Large intestine (tissue), 3 donors: ENCODE measurements around the gene TCL1B. TPM values are rescaled to one million over a fixed set of nuclear protein-coding genes. Genes with fewer than 3 reads are reported as not detected.

Experiments used
- DNase-seq, 2 donors: peaks; one replicate each; pipeline versions ENCODE4 v3.0.0 to v3.0.0-alpha.2; 2013
- H3K27ac ChIP-seq: one replicate; pipeline ENCODE4 v1.5.1; 2013; ENCODE audit warnings: low read length
- H3K27me3 ChIP-seq: 2 replicates; pipeline ENCODE4 v1.6.1; 2013; ENCODE audit warnings: low read length; ENCODE audit not compliant: control insufficient read depth, insufficient read depth
- H3K36me3 ChIP-seq: 2 replicates; pipeline ENCODE4 v1.6.1; 2013; ENCODE audit warnings: low read length; ENCODE audit not compliant: control insufficient read depth, insufficient read depth
- H3K4me1 ChIP-seq: one replicate; pipeline ENCODE4 v1.6.1; 2013; ENCODE audit warnings: low read length; ENCODE audit not compliant: control insufficient read depth, insufficient read depth
- H3K4me3 ChIP-seq: one replicate; pipeline ENCODE4 v1.5.1; 2013; ENCODE audit warnings: low read length
- H3K9me3 ChIP-seq: one replicate; pipeline ENCODE4 v1.6.1; 2013; ENCODE audit warnings: mild to moderate bottlenecking, low read depth, low read length, moderate library complexity; ENCODE audit not compliant: control insufficient read depth
- WGBS: methylation state at CpG from one replicate; pipeline ENCODE4 v1.1.5; 2013; ENCODE audit warnings: low lambda C conversion rate; ENCODE audit not compliant: insufficient coverage; 5-methylcytosine and 5-hydroxymethylcytosine counted together
- polyA plus RNA-seq: library from polyadenylated mRNA; unstranded; fragments of 120-200 nt; gene quantifications from one replicate; pipeline ENCODE4 v1.2.1, GENCODE V29; 2013

Gene TCL1B
- polyA plus RNA-seq, 1 donor, result 0.03 TPM

- DNase-seq, result no peak
- H3K27me3 ChIP-seq, result peaks cover 20% of the 10 kb centered on the region
- H3K36me3 ChIP-seq, result no peaks in the 10 kb centered on the region
- no peak overlapping the region for H3K27ac ChIP-seq
- WGBS, result 33% methylated on average over 1 of the region's 3 CpGs
- H3K4me3 ChIP-seq, result no peak overlapping the region
- no peaks in the 10 kb centered on the region for H3K9me3 ChIP-seq
- no peaks in the 10 kb centered on the region for H3K4me1 ChIP-seq
These were observed 19.0 kb upstream of the TCL1B start for GRCh38 chr14:95667249-95667693.

GRCh38 chr14:95668235-95668772, 17.9 kb upstream of the TCL1B start:
- Histone ChIP-seq H3K4me3 (no peak overlapping the region), H3K27ac (no peak overlapping the region), H3K36me3 (no peaks in the 10 kb centered on the region), H3K27me3 (peaks cover 18% of the 10 kb centered on the region), H3K9me3 (no peaks in the 10 kb centered on the region), H3K4me1 (no peaks in the 10 kb centered on the region)
- WGBS, result no CpG with 5 or more reads among the region's 10 CpGs
- DNase-seq, result no peak

- Histone ChIP-seq H3K9me3 (no peaks in the 10 kb centered on the region), H3K4me3 (no peak overlapping the region), H3K4me1 (no peaks in the 10 kb centered on the region), H3K27ac (no peak overlapping the region), H3K36me3 (no peaks in the 10 kb centered on the region), H3K27me3 (peaks cover 4% of the 10 kb centered on the region)
- WGBS, result no CpG with 5 or more reads among the region's 4 CpGs
- no peak for DNase-seq
These were observed 11.6 kb upstream of the TCL1B start for GRCh38 chr14:95674613-95675012.

- Histone ChIP-seq H3K9me3 (no peaks in the 10 kb centered on the region), H3K4me1 (no peaks in the 10 kb centered on the region)
- no peak for DNase-seq
These were observed 10.7 kb upstream of the TCL1B start for GRCh38 chr14:95675486-95675885.

GRCh38 chr14:95677179-95677835, 8.9 kb upstream of the TCL1B start:
- Histone ChIP-seq H3K27me3 (no peaks in the 10 kb centered on the region), H3K9me3 (no peaks in the 10 kb centered on the region), H3K4me3 (no peak overlapping the region), H3K4me1 (no peaks in the 10 kb centered on the region), H3K27ac (no peak overlapping the region), H3K36me3 (no peaks in the 10 kb centered on the region)
- no peak for DNase-seq
- WGBS, result no CpG with 5 or more reads among the region's 4 CpGs

More at GRCh38 chr14:95675486-95675885, 10.7 kb upstream of the TCL1B start:
- Histone ChIP-seq H3K27me3 (peaks cover 4% of the 10 kb centered on the region), H3K4me3 (no peak overlapping the region), H3K36me3 (no peaks in the 10 kb centered on the region), H3K27ac (no peak overlapping the region)
- no CpG with 5 or more reads among the region's 4 CpGs for WGBS

GRCh38 chr14:95679148-95679815, 6.9 kb upstream of the TCL1B start:
- Histone ChIP-seq H3K4me3 (no peak overlapping the region), H3K9me3 (no peaks in the 10 kb centered on the region), H3K4me1 (no peaks in the 10 kb centered on the region), H3K27ac (no peak overlapping the region), H3K36me3 (no peaks in the 10 kb centered on the region), H3K27me3 (peaks cover 2% of the 10 kb centered on the region)
- WGBS, result no CpG with 5 or more reads among the region's 4 CpGs
- no peak for DNase-seq

GRCh38 chr14:95679998-95680735, 6.1 kb upstream of the TCL1B start:
- no peaks in the 10 kb centered on the region for H3K36me3 ChIP-seq
- no peaks in the 10 kb centered on the region for H3K4me1 ChIP-seq
- DNase-seq, result no peak
- peaks cover 2% of the 10 kb centered on the region for H3K27me3 ChIP-seq
- no peaks in the 10 kb centered on the region for H3K9me3 ChIP-seq
- H3K27ac ChIP-seq, result no peak overlapping the region
- WGBS, result no CpG with 5 or more reads among the region's 8 CpGs
- H3K4me3 ChIP-seq, result no peak overlapping the region

GRCh38 chr14:95681153-95681552, 5.1 kb upstream of the TCL1B start:
- Histone ChIP-seq H3K36me3 (no peaks in the 10 kb centered on the region), H3K4me1 (no peaks in the 10 kb centered on the region), H3K9me3 (no peaks in the 10 kb centered on the region), H3K27ac (no peak overlapping the region), H3K4me3 (no peak overlapping the region), H3K27me3 (peaks cover 2% of the 10 kb centered on the region)
- DNase-seq, result no peak
- no CpG with 5 or more reads among the region's 2 CpGs for whole genome bisulfite sequencing

GRCh38 chr14:95683793-95684192, 2.4 kb upstream of the TCL1B start:
- H3K27me3 ChIP-seq, result peaks cover 2% of the 10 kb centered on the region
- WGBS, result 42% methylated on average over 3 of the region's 4 CpGs
- H3K36me3 ChIP-seq, result no peaks in the 10 kb centered on the region
- H3K27ac ChIP-seq, result no peak overlapping the region
- DNase-seq, result no peak
- no peaks in the 10 kb centered on the region for H3K9me3 ChIP-seq
- no peaks in the 10 kb centered on the region for H3K4me1 ChIP-seq
- H3K4me3 ChIP-seq, result no peak overlapping the region

GRCh38 chr14:95686935-95687334, 709 bp downstream of the TCL1B start:
- Histone ChIP-seq H3K4me3 (no peak overlapping the region), H3K36me3 (no peaks in the 10 kb centered on the region), H3K4me1 (no peaks in the 10 kb centered on the region), H3K9me3 (no peaks in the 10 kb centered on the region), H3K27me3 (peaks cover 4% of the 10 kb centered on the region), H3K27ac (no peak overlapping the region)
- no CpG with 5 or more reads among the region's 2 CpGs for WGBS
- DNase-seq, result no peak
